SIG-M5 (cell line): ENCODE data around the gene ACOXL.

Experiments
- DNase-seq: peaks from one replicate; lab custom pipeline; 2025; lab: John Stamatoyannopoulos, UW

The ACOXL gene

DNA sequence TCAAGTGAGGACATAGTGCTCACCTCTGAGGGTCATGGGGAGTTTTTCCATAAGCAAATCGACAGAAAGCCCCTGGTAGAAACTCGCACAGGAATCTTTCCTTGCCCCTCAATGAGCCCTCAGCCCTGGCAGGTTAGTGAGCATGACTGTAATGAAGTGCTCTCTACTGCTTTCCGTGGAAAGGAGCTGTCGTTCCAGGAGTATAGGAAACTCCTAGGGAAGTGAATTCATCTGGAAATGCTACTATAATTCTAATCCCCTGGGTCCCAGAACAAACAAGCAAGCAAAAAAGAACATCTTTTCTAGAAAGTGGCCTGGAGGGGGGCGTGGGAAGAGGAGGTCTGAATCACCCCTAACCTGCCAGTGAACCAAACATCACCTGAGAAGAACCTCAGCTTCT lies 406.5 kb downstream of the ACOXL start:
- DNase-seq = no peak

DNA sequence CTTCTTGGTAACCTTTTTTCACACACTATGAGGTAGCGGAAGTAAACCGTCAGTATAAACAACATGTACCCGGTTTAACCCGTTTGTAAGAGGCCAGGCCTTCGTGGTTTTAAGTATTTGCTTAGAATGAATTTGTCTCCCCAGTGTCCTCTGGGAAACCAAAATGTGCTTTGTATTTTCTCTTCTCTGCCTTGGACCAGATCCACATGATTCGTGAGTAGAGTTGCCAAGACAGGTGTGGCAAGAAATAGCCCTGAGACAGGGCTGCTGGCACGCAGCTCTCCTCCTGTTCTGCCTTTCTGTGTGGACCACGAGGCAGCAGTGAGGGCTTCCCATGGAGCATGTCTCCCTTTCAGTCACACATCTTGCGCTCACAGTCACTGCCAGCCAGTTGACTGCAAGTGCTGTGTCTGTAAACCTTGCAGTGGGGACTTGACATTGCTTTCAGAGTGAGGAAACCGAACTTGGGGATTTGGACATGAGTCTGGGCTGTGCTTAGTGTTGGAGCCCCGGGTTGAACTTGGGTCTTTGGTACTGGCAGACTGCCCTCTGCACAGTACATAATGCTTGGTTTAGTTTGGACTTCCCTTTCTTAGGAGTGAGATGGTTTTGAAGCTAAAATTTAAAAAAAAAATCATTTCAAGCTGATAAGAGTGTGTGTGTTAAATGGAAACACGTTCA lies 407.4 kb downstream of the ACOXL start:
- DNase-seq = no peak

DNA sequence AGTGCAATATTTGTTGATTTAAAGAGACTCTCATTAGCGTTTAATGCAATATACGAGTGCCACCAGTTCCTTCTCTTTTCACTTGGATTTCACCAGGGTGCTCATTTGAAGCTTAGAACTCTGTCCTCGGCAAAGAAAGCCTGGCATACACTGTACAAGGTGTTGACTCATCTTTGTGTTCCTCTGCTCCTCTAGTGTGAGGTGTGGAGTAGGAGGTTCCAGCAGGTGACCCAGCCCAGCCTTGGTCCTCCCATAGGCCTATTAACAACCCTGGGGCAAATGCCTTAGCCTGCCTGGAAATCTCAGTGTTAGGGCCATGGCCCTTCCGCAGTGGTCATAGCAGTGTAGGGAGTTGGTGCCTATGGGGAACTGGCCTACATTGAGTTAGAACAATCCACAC lies 408.4 kb downstream of the ACOXL start:
- no peak for DNase-seq

- no peak for DNase-seq
Observed at GRCh38 chr2:111142101-111142500, 409.7 kb downstream of the ACOXL start.

DNA sequence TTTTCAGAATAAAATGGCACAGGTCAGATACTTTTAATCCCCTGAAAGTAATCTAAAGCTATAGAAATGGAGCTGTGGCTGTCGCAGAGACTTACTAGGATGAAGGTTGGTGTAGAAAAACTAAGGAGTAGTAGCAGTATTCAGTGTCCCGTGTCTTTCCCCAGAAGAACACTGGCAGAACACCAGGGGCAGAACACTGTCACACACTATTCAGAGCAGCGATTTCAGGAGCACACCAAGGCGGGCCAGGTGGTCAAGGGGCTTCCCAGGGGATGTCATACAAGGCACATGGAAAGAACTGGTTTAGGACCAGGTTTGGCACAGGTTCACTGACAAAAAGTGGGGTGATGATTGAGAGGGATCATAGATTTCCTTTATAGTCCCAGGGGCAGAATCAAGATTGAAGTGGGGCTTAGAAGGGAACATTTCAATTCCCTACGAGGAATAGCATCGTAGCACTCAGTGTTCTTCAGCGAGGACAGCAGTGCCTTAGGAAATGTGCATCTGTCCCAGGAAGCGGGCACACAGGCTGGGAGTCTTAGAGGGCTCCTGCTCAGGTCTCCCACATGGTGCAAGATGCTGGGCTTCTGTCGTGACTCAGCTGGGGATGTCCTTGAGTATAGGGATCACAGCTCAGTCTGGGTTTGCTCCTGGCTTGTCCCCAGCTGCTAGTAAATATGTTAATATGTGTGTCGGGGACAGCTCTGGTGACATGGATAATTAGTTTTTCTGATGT lies 410.9 kb downstream of the ACOXL start:
- DNase-seq = no peak

DNA sequence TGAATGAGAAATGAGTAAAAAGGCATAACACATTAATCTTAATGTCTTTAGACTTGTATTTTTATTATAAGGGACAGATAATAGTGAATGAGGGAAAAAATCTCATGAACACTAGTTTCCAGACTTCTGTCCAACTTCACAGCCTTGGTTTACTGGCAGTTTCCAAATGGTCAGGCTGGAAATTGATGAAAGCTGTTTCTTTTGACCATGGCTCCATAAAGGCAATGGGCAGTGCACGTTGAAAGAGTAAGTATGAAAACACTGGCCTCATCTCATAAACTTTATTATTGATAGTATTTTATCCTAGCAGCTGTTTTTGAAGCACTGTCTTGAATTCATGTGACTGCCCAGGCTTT lies 411.4 kb downstream of the ACOXL start:
- no peak for DNase-seq

GRCh38 chr2:111145103-111145760 lies 412.9 kb downstream of the ACOXL start:
- no peak for DNase-seq

GRCh38 chr2:111145951-111146350 lies 413.6 kb downstream of the ACOXL start:
- DNase-seq = no peak

GRCh38 chr2:111148225-111148873 lies 416.0 kb downstream of the ACOXL start:
- DNase-seq = no peak

- DNase-seq = no peak
Observed at GRCh38 chr2:111148925-111149324, 416.6 kb downstream of the ACOXL start.

DNA sequence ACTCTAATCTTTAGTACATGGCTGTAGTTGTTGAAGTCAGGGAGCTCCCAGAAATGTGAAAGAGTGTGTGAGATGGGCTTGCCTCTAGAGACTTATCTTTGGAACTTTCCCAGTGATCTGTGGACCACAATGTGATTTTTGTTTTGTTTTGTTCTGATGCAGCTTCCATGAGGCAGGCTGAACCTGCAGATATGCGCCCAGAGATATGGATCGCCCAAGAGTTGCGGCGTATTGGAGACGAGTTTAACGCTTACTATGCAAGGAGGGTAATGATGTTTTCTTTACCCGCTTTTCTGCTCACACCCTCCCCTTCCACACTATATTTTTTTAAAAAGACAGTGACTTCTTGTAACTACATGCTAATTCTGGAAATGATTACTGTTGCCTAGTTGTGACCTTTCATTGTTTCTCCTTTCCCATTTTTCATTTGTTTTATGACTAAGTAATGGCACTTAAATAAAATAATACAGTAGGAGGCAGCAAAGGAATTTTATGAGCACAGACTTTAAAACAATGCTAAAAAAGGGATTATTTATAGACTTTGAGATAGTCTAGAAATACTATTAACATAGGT lies 417.6 kb downstream of the ACOXL start:
- no peak for DNase-seq

GRCh38 chr2:111154758-111155157 lies 422.4 kb downstream of the ACOXL start:
- DNase-seq = no peak

GRCh38 chr2:111155610-111156009 lies 423.2 kb downstream of the ACOXL start:
- no peak for DNase-seq

GRCh38 chr2:111156529-111156928 lies 424.2 kb downstream of the ACOXL start:
- DNase-seq = no peak

GRCh38 chr2:111157071-111157661 lies 424.8 kb downstream of the ACOXL start:
- DNase-seq = no peak

DNA sequence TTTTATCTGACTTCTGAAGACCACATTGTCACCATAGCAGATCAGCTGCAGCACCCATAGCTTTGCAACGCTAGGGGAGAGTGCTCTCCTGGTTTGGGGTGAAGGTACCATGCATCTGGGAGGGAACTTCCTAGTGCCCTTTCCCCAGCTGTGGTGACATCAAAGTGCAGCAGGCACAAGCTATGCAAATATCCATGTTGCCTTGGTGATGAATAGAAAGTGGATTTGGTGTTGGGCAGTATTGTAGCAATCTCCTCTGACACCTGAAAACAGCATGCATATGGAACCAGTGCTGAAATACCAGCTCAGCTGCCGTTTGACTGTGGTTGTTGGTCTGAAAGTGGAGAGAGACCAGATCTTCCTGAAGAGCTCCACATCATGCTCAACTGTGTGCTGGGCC lies 425.4 kb downstream of the ACOXL start:
- no peak for DNase-seq

DNA sequence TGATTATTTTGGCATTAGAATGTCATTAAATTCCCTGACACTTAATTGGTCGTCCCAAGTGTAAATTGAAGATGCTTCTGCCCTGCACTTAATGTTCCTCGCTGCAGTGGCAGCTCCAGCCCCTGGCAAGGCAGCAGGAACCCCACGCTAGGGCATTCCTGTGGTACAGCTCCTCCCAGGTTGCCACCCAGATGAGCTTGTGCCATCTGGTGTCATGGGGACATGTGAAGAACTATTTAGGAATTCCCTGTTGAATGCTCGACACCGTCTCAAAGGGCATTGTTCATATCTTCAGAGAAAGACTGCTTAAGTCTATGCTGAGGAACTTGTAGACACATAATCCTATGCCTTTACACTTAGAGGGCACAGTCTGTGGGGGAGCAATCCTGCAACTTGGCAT lies 427.3 kb downstream of the ACOXL start:
- DNase-seq = no peak

DNA sequence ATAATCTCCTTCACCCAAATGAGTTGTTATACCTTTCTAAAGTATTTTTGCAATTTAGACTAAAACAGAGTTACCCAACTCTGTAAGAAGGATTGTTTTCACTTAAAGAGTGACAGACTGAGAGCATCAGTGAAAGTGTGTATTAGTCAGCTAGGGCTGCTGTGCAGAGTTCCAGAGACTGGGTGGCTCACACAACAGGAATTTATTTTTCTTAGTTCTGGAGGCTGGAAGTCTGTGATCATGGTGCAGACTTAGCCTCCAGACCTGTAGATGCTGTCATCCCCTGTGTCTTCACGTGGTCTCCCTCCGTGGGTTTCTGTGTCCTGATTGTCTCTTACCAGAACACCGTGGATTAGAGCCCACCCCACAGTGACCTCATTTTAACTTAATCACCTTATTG lies 428.4 kb downstream of the ACOXL start:
- no peak for DNase-seq

DNA sequence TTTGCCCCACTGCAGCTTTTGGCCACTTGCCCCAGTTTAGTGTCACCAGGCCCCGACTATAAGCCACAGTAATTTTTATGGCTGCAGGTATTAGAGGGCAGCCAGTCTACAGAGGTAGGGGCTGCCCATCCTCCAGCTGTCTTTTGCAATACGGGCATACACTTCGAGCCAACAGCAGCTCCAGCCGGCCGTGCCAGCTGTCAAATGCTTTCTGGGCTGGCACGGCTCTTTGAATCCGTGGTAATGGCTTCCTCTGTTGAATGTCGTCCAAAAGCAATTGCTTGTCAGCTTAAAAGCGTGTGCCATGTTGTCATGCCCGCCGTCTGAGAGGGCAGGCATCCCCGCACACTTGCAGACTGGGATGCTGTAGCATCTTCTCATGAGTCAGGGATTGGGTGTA lies 429.6 kb downstream of the ACOXL start:
- no peak for DNase-seq

GRCh38 chr2:111162718-111163331 lies 430.5 kb downstream of the ACOXL start:
- no peak for DNase-seq

DNA sequence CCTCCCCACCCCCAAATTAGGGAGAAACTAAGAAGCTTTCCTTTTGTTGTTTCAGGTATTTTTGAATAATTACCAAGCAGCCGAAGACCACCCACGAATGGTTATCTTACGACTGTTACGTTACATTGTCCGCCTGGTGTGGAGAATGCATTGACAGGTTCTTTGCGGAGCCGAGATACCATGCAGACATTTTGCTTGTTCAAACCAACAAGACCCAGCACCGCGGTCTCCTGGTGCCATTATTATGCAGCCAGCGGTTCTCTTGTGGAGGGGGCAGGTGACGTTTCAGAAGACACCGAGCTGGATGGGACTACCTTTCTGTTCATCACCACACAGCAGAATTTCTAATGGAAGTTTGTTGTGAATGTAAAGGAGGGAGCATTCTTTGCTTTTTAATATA lies 431.7 kb downstream of the ACOXL start:
- no peak for DNase-seq

GRCh38 chr2:111165084-111165483 lies 432.7 kb downstream of the ACOXL start:
- DNase-seq = no peak
